ENCODE results near the gene ARL3.

GRCh38 chr10:102670871-102671434 is 43.2 kb downstream of the ARL3 start:
- TF ChIP-seq POLR2A (IDR thresholded peaks at IDR 0.05; ENCODE audit: low read depth, low read length) (no peak), POU2F2 (IDR thresholded peaks at IDR 0.05; ENCODE audit: low read depth, low read length) (no peak), SPI1 (IDR thresholded peaks at IDR 0.05; ENCODE audit: low read depth, low read length) (no peak), TAF1 (IDR thresholded peaks at IDR 0.05; ENCODE audit: low read depth, low read length) (no peak), POLR2AphosphoS5 (IDR thresholded peaks at IDR 0.05; ENCODE audit: low read depth, low read length) (no peak), PAX5 (IDR thresholded peaks at IDR 0.05; ENCODE audit: insufficient read depth, low read length, severe bottlenecking) (no peak)
